ENCODE data around the gene CNTRL. TPM values are rescaled to one million over a fixed set of nuclear protein-coding genes. Genes with fewer than 3 reads are reported as not detected.
"Not testable (repeated sequence)": the region's sequence is repeated elsewhere in the genome, so short reads cannot be mapped to it uniquely, and the experiment has no call there.

The CNTRL gene
- total and polyA plus RNA-seq, 2 of the 8 experiments (the other 6 are each of a cell fraction or from before 2014, with no cell fraction given), result 5.1 to 13.9 TPM

GRCh38 chr9:121090743-121091142 is 16.0 kb downstream of the CNTRL start:
- H3K56ac ChIP-seq (replicated peaks; ENCODE audit: insufficient read length, low read depth, low read length); H3K36me3 ChIP-seq (ENCODE audit: control insufficient read depth in 2 of 4, insufficient read depth in 4 of 4, low read length in 3 of 4); H3K23me2 ChIP-seq (ENCODE audit: low read depth, low read length); H3K27me3 ChIP-seq (replicated peaks in 1 of 4; ENCODE audit: control insufficient read depth in 3 of 4, extremely low read depth in 1 of 4, insufficient read depth in 3 of 4, low read length in 3 of 4); H3K4me3 ChIP-seq (ENCODE audit: extremely low read depth in 1 of 4, insufficient read depth in 2 of 4, low read depth in 3 of 4, low read length in 4 of 4); H2AFZ ChIP-seq (ENCODE audit: low read length); H3K9ac ChIP-seq (replicated peaks in 1 of 4; ENCODE audit: extremely low read depth in 1 of 4, low read depth in 3 of 4, low read length in 3 of 4); H3K4ac ChIP-seq (replicated peaks; ENCODE audit: insufficient read length, low read depth, low read length); POLR2A ChIA-PET (ENCODE audit: partially characterized antibody); FAIRE-seq; H3K27ac ChIP-seq (ENCODE audit: low read depth, low read length); H2BK20ac ChIP-seq (ENCODE audit: low read length); H4K20me1 ChIP-seq (replicated peaks in 1 of 2; ENCODE audit: control insufficient read depth in 1 of 2, insufficient read depth in 2 of 2, low read length in 2 of 2); DNase-seq (ENCODE audit: low read depth in 1 of 2, low spot score in 2 of 2); H3K18ac ChIP-seq (ENCODE audit: extremely low read depth, low read length); H3K79me2 ChIP-seq (ENCODE audit: control insufficient read depth in 1 of 2, insufficient read depth in 2 of 2, low read length in 2 of 2); H2BK12ac ChIP-seq (ENCODE audit: low read depth, low read length); H4K8ac ChIP-seq (ENCODE audit: extremely low read depth, insufficient read depth, low read length); H2BK120ac ChIP-seq (replicated peaks; ENCODE audit: low read depth, low read length); H2AK5ac ChIP-seq (ENCODE audit: low read depth, low read length); H3K23ac ChIP-seq (ENCODE audit: insufficient read length); H3K4me2 ChIP-seq (ENCODE audit: insufficient read depth in 1 of 2, low read depth in 2 of 2, low read length in 2 of 2); H4K5ac ChIP-seq (ENCODE audit: insufficient read length, low read depth, low read length); H2BK15ac ChIP-seq (ENCODE audit: low read length); H2BK5ac ChIP-seq (ENCODE audit: low read depth, low read length); H3K79me1 ChIP-seq (ENCODE audit: low read depth, low read length); H3K4me1 ChIP-seq (replicated peaks in 1 of 4; ENCODE audit: control insufficient read depth in 3 of 4, insufficient read depth in 4 of 4, low read length in 3 of 4); H3K14ac ChIP-seq (ENCODE audit: insufficient read length); H4K91ac ChIP-seq (replicated peaks; ENCODE audit: insufficient read length, low read length); H3K9me3 ChIP-seq (ENCODE audit: insufficient read depth in 2 of 2, low read depth in 1 of 2, low read length in 1 of 2): not testable (repeated sequence)
- CTCF ChIA-PET (ENCODE audit: partially characterized antibody), result interaction anchor here (1.3 kb wide), 1 partner anchor 31 kb away, joined by 3 read pairs; no protein-coding TSS in a partner anchor
- WGBS, 2 experiments (ENCODE audit: extremely low coverage in 1 of 2, insufficient coverage in 1 of 2, insufficient read length in 1 of 2, insufficient replicate concordance in 2 of 2, low coverage in 1 of 2, low lambda C conversion rate in 2 of 2, missing lambda C conversion rate in 1 of 2), result 92% methylated on average over 6 of the region's 6 CpGs; no CpG with 5 or more reads in 1 of the 2 experiments
